ENCODE measurements around the gene FOXP3.

- TF ChIP-seq CTCF (conservative IDR thresholded peaks at IDR 0.05 in 1 of 2, IDR thresholded peaks at IDR 0.05 in 1 of 2; ENCODE audit: low read depth in 1 of 2, low read length in 2 of 2) (no peak), EZH2 (IDR thresholded peaks at IDR 0.05; ENCODE audit: low read length, missing control alignments) (no peak)
Measured at GRCh38 chrX:49271341-49271740, 6.8 kb upstream of the FOXP3 start.
